ENCODE results near the gene ARHGEF18.

DNA sequence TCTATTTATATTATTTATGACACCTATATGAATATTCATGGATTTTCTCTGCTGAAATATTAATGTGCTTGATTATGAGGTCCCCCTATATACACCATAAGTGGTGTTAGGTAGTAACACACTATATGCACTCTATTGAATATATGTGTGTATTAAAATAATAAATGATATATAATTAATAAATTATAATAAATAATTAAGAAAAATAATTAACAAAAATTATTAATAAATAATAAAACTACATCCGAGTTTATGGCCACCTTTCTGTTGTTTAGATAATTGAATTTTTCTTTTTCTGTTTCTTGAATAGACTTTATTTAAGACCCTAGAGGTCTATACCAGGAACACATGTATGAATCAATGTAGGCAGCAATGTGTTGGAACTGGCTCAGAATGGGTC, 20.9 kb upstream of the ARHGEF18 start:
- no peak for TF ChIP-seq EP300 (IDR thresholded peaks at IDR 0.05; ENCODE audit: borderline replicate concordance)
- no peak for TF ChIP-seq CEBPB (IDR thresholded peaks at IDR 0.05)
- no peak for TF ChIP-seq CREB1 (IDR thresholded peaks at IDR 0.05; ENCODE audit: low read depth)
- no peak for TF ChIP-seq NFIC (IDR thresholded peaks at IDR 0.05)
- TF ChIP-seq, protein P1, sequence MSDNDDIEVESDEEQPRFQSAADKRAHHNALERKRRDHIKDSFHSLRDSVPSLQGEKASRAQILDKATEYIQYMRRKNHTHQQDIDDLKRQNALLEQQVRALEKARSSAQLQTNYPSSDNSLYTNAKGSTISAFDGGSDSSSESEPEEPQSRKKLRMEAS (IDR thresholded peaks at IDR 0.05) = no peak
- TF ChIP-seq TAF1 (IDR thresholded peaks at IDR 0.05; ENCODE audit: low read depth) = no peak
- TF ChIP-seq, protein P2, sequence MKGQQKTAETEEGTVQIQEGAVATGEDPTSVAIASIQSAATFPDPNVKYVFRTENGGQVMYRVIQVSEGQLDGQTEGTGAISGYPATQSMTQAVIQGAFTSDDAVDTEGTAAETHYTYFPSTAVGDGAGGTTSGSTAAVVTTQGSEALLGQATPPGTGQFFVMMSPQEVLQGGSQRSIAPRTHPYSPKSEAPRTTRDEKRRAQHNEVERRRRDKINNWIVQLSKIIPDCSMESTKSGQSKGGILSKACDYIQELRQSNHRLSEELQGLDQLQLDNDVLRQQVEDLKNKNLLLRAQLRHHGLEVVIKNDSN (IDR thresholded peaks at IDR 0.05) = no peak
- no peak for TF ChIP-seq ZBTB7A (IDR thresholded peaks at IDR 0.05; ENCODE audit: low read depth)
- no peak for TF ChIP-seq RAD21 (IDR thresholded peaks at IDR 0.05; ENCODE audit: low read depth)
- no peak for TF ChIP-seq EGR1 (IDR thresholded peaks at IDR 0.05)
- TF ChIP-seq, protein P3, sequence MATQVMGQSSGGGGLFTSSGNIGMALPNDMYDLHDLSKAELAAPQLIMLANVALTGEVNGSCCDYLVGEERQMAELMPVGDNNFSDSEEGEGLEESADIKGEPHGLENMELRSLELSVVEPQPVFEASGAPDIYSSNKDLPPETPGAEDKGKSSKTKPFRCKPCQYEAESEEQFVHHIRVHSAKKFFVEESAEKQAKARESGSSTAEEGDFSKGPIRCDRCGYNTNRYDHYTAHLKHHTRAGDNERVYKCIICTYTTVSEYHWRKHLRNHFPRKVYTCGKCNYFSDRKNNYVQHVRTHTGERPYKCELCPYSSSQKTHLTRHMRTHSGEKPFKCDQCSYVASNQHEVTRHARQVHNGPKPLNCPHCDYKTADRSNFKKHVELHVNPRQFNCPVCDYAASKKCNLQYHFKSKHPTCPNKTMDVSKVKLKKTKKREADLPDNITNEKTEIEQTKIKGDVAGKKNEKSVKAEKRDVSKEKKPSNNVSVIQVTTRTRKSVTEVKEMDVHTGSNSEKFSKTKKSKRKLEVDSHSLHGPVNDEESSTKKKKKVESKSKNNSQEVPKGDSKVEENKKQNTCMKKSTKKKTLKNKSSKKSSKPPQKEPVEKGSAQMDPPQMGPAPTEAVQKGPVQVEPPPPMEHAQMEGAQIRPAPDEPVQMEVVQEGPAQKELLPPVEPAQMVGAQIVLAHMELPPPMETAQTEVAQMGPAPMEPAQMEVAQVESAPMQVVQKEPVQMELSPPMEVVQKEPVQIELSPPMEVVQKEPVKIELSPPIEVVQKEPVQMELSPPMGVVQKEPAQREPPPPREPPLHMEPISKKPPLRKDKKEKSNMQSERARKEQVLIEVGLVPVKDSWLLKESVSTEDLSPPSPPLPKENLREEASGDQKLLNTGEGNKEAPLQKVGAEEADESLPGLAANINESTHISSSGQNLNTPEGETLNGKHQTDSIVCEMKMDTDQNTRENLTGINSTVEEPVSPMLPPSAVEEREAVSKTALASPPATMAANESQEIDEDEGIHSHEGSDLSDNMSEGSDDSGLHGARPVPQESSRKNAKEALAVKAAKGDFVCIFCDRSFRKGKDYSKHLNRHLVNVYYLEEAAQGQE (IDR thresholded peaks at IDR 0.05; ENCODE audit: low read depth) = no peak
- no peak for TF ChIP-seq FOXM1 (IDR thresholded peaks at IDR 0.05; ENCODE audit: borderline replicate concordance, low read depth)

Data from Ishikawa (cell line).